Stimulated activated CD4-positive, alpha-beta T cell treated with anti-CD3 and anti-CD28 coated beads, Interleukin-4, amount 100 ng/mL, for 1 hour (primary cell): Measurements from ENCODE around the gene NIPAL1.
A peak's percentile ranks its signal among the peaks of the same experiment; 100 is the strongest.
"Not testable (repeated sequence)": the region's sequence is repeated elsewhere in the genome, so short reads cannot be mapped to it uniquely, and the experiment has no call there.

ENCODE experiments used
- DNase-seq: peaks from one replicate; pipeline ENCODE4 v3.0.0-alpha.2; 2020

Gene NIPAL1

DNA sequence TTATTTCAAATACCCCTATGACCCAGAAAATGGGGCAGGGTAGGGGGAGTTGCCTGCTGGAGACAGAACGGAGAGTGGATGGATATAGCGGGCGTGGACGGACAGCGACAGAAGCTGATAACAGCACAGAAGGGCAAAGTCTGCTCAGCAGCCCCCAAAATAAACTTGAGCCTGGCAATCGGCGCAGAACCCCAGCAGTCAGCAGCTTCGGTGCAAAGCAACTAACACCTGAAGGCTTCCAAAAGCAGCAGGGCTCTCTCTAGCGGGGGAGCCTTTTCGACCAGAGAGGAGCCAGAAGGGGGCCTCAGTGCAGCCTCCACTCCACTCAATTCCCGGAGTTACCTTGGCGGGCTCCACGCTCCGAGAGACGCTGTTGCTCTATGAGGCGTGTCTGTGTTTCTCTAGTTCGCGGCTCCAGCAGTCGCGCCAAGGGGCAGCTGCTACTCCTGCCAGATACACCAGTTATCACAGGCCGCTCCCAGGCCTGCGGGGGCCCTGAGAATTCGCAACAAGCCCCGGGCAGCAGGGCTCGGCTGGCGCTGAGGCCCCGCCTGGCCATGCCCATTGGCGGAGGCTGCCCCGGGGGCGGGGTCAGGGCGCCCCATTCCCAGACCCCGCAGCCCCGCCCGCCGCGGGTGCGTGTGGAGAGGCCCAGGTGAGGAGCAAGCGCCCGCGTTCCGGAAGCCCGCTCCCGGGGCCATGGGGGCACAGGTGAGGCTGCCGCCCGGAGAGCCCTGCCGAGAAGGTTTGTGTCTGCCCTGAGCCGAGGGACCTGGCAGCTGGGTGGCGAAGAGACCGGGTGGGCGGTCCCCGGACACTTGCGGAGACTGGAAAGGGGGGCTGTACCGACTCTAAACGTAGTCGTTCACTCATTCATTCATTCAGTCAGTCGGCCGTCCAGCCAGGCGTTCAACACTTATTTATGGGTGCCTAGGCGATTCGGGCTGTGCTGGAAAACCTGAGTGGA is at the start of gene NIPAL1, which contains the start of gene CNGA1:
Gene NIPAL1, plus strand, starts transcription at position 632 of the 967 bp plus-strand sequence. Its CDS starts 68 bp downstream, at position 700.
Gene CNGA1, minus strand, starts transcription at position 541 of the 967 bp plus-strand sequence. CDS start 63,992 bp downstream, outside the sequence.
- peak; percentile 79 for DNase-seq

DNA sequence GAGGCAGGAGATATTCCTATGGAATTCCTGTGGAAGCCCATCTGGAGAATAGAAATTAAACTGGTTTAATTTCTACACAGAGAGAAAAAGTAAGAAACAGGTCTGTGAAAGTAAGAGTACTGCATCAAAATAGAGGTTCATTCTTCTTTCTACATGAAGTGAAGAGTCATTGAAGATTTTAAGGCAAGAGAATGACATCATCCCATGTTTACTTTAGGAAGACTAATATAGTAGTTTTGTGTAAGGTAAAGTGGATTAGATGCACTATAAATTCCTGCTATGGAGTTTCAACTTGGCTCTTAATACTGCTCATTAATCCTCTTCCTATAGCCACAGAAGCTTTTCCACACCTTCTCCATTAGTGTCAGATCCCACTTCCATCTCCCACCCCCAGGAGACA is 47.7 kb upstream of the NIPAL1 start:
- no peak for DNase-seq

DNA sequence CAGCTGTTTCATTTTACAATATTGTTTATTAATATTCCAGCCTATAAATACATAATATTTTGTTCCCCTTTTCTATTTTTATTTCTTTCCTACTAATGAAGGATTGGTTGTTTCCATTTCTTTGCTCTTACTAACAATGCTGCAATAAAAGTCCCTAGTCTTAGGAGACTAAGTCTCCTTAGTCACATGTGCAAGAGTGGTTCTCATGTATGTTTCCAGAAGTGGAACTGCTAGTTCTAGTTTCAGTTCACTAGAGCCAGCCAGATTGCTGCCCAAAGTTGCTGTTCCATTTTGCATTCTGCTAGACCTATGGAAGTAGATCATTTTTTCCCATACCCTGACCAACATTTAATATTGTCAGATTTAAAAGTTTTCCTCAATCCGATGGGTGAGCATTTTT is 44.4 kb upstream of the NIPAL1 start:
- DNase-seq: no peak

DNA sequence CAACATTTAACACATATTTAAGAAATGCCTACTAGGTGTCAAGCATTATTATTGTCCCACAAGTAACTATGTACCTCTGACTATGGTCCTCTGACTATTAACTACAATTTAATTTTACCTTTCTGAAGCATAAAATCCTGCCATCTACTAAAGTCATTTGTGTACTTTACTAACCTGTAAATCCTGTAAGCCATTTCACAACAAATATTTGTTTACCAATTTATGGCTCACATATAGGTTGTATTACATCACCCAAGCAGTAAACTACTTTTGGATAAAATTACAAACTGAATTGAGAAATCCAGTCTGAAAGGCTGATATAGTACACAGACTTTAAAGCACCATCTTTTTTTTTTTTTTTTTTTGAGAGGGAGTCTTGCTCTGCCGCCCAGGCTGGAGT is 43.9 kb upstream of the NIPAL1 start:
- DNase-seq: no peak

DNA sequence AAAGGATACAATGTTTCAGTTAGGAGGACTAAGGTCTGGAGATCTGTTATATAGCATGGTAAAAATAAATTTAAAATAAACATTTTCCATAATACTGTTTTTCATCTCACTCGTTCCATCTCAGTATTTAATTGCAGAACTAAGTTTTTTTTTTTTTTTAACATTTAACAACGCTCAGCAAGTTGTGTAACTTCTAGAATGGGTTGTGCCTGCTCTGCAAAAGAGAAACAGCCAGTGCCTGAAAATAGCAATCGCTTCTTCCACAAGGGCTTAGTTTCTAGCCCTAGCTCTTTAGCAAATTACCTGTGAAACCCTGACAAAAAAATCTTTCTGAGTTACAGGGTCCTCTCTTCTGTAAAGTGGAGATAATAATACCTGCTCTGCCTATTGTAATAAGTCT is 42.0 kb upstream of the NIPAL1 start:
- no peak for DNase-seq

DNA sequence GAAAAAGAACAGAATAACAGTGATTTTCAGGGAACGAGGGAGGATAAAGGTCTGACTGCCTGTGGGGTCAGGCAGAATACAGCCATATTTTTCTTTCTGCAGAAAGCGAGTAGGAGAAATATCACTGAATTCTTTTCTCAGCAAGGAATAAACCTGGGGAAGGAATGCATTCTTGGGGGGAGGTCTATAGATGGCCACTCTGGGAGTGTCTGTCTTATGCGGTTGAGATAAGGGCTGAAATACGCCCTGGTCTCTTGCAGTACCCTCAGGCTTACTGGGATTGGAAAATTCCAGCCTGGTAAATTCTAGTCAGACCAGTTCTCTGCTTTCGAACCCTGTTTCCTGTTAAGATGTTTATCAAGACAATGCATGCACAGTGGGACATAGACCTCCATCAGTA is 26.4 kb upstream of the NIPAL1 start:
- DNase-seq: no peak

DNA sequence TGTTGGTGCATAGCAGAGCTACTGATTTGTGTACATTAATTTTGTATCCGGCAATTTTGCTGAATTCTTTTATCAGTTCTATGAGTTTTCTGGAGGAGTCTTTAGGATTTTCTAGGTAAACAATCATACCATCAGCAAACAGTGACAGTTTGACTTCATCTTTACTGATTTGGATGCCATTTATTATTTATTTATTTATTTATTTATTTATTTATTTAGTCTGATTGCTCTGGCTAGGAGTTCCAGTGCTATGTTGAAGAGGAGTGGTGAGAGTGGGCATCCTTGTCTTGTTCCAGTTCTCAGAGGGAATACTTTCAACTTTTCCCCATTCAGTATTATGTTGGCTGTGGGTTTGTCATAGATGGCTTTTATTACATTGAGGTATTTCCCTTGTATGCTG is 24.1 kb upstream of the NIPAL1 start:
- DNase-seq: not testable (repeated sequence)

DNA sequence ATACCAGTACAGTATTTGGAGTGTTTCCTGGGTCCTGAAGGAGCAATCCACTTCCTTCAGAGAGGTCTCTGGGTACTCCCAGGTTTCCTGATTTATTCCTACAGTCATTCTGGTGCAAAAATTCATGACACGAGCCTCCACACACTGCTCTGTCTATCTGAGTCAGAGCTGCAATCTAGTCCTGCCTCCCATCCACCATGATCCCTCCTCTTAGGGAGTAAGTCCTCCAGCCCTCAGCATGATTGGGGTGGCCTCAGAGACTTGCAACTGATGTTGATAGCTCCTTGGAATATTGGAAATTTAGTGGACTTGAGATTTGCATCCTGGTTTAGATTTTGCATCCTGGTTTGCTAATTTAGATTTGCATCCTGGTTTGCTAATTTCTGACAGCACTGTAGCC is 20.6 kb upstream of the NIPAL1 start:
- DNase-seq: no peak

DNA sequence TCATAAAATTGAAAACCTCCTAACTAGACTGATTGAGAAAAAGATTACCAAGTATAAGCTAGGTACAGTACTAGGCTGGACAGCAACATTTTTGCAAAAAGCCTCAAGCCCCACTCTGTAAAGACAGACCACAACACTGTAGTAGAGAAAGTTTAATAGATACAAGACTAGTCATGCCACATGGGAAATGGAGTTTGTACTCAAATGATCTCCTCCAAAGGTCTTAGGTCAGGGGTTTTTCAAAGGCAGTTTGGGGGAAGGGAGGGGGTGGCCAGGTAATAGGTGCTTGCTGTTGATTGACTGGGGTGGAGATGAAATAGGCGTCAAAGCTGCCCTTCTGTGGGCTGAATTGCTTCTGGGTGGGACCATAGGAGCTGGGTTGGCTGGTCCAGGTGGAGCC is 14.3 kb upstream of the NIPAL1 start:
- DNase-seq: no peak

DNA sequence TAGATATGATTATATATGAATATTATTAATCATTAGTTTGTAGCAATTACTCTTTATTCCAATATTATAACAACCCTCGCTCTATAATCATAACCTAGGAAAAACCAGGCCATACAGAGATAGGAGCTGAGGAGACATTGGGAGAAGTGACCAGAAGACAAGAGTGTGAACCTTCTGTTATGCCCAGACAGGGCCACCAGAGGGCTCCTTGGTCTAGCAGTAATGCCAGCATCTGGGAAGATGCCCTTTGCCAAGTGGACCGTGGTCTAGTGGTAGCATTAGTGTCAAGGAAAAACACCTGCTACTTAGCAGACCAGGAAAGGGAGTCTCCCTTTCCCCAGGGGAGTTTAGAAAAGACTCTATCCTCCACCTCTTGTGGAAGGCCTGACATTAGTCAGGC is 13.0 kb upstream of the NIPAL1 start:
- peak; percentile 35 for DNase-seq

DNA sequence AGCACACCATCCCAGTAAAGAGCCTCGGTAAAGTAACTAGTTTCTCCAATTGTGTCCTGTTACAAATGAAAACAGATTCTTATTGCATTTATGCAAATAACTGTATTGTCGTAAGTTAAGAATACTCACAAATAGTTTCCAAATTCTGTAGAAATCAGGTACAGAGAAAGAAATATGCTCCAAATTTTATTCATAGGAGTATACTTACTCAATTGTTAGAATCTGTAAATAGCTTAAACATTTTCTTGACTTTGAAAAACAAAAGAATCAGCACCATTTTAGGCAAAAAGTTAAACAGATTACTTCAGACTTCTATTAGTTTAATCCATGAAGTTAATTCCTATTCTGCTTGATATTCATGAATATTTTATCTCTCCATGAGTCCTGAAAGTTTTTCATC is 10.8 kb upstream of the NIPAL1 start:
- no peak for DNase-seq

DNA sequence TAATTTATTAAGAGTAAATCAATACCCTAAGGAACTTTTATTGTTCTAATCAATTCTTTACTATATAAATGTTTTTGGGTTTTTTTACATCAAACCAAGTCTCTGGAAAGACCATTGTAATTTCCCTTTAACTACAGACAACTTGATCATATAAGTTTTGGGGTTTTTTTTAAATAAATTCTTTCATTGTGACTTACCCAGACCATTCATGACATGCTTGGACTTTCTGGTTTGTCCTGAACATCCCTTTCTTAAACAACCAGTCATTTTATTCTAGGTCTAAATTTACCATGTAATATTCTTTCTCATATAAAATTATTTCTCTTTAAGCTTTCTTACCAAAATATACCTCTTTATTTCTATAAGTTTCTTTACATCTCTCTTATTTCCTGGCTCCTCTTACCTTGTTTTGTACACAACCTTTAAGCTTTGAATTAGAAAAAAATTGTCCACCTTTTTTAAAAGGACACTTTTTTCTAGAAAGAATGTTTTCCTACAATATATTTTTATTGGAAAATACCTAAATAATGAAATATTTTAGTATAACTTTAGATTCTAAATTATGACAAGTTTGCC is 8.5 kb upstream of the NIPAL1 start:
- DNase-seq: no peak

DNA sequence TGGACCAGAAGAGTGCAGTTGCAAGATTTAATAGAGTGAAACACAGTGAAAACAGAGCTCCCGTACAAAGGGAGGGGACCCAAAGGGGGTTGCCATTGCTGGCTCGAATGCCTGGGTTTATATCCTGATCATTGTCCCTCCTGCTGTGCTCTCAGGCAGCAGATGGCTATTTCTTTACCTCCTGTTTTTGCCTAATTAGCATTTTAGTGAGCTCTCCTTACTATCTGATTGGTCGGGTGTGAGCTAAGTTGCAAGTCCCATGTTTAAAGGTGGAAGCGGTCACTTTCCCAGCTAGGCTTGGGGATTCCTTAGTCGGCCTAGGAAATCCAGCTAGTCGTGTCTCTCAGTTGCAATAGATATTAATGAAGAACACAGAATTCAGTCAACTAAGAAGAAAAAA is 5.7 kb upstream of the NIPAL1 start:
- DNase-seq: not testable (repeated sequence)

DNA sequence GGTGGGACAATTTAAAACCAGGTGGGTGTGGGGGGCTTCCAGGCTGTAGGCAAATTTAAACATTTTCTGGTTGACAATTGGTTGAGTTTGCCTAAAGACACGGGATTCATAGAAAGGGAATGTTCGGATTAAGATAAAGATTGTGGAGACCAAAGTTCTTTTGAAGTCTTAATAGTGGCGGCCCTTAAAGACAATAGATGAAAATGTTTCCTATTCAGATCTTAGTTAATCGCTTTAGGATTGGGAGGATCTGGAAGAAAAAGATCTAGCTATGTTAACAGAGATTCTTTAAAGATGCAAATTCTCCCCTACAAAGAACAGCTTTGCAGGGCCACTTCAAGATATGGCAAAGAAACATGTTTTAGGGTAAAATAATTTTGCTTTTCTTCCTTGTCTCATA is 4.8 kb upstream of the NIPAL1 start:
- DNase-seq: no peak

DNA sequence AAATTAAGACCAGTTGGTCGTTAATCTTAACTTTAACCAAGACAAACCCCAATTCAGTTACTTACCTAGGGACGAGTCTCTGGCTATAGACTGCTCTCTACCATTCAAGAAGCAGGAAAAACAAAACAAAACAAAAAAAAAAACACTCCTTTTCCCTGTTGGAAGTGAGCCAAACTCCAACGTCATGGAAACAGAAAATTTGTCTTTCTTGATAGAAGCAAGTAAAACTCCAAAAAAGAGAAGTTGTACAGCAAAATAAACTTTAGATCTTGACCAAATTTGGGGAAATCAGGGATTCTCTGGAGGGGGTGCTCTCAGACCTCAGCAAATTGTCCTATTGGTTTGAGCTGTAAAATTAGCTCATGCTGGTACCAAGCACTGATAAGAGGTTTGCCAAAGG is 3.7 kb upstream of the NIPAL1 start:
- DNase-seq: no peak

DNA sequence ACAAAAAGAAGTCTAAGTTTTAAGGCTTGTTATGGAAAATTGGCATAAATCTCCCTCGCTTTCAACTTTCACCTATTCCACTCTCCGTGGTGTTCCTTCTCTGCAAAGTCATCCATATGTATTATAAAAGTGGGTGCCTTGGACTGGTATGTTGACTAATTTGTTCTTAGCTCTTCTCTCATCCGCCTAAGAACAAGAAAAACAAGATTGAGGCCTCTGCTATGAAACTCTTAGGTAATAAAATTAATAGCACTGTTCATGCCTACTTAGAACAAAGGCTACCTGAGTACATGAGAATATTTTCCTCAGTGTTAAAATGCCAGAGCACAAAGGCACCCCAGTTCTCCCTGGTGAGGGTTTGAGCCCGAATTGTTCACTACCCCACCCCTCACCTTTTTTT is 1.4 kb upstream of the NIPAL1 start:
- DNase-seq: no peak

DNA sequence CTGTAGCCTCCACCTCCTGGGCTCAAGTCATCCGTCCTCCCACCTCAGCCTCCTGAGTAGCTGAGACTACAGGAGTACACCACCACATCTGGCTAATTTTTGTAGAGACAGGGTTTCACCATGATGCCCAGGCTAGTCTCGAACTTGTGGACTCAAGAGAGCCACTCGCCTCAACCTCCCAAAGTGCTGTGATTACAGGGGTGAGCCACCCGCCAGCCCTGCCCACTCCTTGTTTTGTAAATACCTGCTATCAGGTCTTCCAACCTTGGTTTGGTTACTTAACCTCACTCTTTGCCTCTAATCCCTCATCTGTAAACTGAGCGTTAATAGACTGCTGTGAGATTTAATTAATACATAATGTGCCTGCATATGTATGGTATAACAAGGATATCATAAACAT is 894 bp upstream of the NIPAL1 start:
- no peak for DNase-seq

DNA sequence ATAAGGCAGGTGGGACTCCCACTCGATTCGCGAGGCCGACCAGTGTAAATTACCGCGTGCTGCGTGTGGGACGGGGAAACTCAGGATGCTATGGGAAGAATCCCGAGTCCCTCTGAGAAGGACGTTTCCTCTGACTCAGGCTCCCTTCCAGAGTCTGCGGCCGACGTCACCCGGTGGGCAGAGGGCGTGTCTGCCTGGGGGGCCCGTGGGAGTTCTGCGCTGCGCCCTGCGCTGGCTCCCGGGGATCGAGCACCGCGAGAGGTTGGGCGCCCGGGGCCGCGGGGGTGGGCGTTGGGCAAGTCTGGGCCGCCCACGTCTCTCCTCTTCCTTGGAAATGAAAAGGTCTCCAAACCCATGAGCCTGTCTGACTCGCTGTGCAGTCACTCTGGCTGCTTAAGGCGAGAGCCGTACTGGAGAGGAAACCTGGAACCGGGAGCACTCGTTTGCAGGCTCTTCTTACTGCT is 568 bp downstream of the NIPAL1 start:
- peak; percentile 62 for DNase-seq

DNA sequence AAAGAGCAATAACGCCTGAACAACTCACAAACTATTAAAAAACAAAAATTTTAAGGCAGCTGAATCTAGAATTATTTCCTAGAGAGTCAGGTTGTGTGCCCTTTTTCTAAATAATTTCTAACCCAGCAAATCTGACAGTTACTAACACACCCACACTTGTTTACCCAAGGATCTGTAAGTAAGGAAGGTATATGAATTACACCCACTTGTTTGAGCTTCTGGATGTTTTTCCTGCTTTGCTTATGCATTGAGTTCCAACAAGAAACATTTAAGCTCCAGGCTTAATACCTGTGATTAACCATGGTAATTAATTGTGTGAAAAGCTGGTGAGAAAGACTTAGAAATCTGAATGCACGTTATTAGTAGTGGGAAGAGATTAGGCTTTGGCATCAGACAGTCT is 1.5 kb downstream of the NIPAL1 start:
- DNase-seq: no peak

DNA sequence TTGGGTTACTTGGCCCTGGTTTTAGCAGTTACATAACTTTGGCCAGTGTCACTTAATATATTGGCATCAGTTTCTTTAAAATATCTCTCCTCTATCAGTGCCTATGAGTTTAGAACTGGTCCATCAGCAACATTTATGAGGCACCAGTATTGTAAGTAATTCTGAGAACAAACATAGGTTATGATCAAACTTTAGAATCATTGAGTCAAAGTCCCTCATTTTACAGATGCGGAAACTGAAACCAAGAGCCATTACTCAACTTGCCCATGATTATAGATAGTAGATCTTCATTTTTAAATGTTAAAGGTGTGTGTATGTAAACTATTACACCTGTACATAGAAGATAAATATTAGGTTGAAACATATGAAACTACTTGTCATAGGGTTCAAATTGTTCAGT is 4.5 kb downstream of the NIPAL1 start:
- DNase-seq: no peak

DNA sequence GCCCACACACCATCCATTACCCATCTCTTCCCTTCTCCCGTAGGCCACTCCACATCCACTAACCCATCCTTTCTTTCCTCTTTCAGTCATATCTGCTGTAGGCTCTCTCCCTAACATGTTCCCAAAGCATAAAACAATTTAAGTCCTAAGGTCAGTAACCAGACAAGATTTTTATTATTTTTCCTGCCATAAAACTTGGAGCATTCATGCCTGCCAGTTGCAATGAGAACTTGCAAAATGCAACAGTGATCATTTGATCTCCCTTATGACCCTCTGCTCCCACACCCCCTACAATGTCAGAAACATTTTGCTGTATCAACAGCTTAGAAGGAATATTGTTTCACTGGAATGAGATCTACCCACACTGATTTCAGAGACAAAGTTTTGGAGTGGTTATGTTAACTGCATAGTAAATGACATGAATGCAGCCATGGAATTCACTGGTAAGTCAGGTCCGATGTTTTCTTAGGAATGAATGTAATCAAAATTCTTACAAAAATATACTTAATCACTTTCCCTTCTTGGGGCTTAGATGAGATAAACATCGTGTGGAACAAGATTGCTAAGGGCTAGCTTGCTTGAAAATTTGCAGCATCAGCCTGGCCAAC is 5.7 kb downstream of the NIPAL1 start:
- no peak for DNase-seq

DNA sequence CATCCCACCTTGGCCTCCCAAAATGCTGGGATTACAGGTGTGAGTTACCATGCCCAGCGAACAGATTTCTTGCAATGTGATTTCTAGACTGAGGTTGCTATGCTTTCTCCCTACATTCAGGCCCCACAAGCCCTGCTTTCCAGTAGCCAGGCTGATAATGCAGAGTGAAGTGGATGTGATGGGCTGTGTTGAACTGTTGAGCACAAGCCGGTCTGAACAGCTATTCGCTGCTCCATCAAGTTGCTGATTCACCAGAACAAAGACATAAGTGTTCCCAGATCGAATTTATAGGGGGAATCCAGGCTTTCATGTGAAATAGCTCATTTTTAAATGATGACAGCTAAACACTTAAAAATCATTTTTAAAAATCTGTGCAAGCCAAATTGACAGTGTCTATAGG is 8.0 kb downstream of the NIPAL1 start:
- DNase-seq: no peak

DNA sequence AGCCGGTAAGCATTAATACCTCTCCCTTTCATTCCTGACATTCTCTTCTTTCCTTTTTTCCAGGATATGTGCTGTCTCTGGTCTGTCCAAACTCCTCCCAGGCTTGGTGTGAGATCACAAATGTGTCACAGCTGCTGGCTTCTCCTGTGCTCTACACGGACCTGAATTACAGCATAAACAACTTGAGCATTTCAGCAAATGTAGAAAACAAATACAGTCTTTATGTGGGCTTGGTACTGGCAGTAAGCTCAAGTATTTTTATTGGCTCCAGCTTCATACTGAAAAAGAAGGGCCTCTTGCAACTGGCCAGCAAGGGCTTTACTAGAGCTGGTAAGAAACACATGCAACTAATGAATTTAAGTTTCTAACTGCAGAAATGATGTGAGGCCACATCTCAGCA is 8.4 kb downstream of the NIPAL1 start:
- no peak for DNase-seq

DNA sequence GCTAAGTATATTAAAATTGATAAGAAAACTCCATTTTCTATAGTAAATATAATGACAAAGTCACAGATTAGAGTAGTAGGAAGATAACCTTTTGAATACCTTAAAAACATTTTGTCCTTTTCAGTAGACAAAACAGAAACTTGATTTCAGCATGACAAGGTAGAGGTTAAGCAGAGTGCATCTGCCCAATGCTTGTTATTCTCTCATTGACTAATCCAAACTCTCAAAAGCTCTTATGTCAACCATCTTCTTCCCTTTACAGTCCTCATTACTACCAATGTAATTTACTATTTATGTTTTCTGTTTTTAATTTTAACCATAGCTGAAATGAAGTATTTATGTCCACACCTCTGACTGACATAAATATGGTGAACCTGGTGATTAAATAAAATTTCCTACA is 11.1 kb downstream of the NIPAL1 start:
- no peak for DNase-seq
